PC-9 (cell line): ENCODE measurements around the gene SPSB3. TPM values are rescaled to one million over a fixed set of nuclear protein-coding genes. Genes with fewer than 3 reads are reported as not detected.

Source experiments
- BruUV-seq: library from RNA; stranded (reverse); fragments of 400-500 nt; replicated peaks from 2 replicates; lab custom pipeline; 2021; lab: Mats Ljungman, UMichigan
- CTCF ChIA-PET: fragments of 300-600 bp; sonication (Branson Sonifier 250); formaldehyde crosslinking; loops from one replicate; lab custom pipeline; 2022; ENCODE audit warnings: antibody characterized with exemption; lab: Charles Lee
- POLR2A ChIA-PET: fragments of 300-600 bp; sonication (Branson Sonifier 250); formaldehyde crosslinking; loops from one replicate; lab custom pipeline; 2022; ENCODE audit warnings: antibody characterized with exemption; ENCODE audit not compliant: unreplicated experiment; lab: Charles Lee
- DNase-seq, 2 experiments: peaks; one replicate each; pipeline versions ENCODE4 v3.0.0 to v3.0.0-alpha.2; 2015 to 2022; ENCODE audit warnings: mixed read lengths in 1 of 2
- H2AFZ ChIP-seq: fragments of 200-600 bp; sonication (generic); 2 replicates; pipeline ENCODE4 v1.8.1; 2017; ENCODE audit warnings: antibody characterized with exemption
- H3F3A ChIP-seq: fragments of 200-600 bp; sonication (generic); 2 replicates; pipeline ENCODE4 v1.8.1; 2017; ENCODE audit warnings: antibody characterized with exemption, mild to moderate bottlenecking, low read depth; ENCODE audit not compliant: insufficient read depth
- H3K27ac ChIP-seq: fragments of 200-600 bp; sonication (generic); 2 replicates; pipeline ENCODE4 v1.6.1; 2016; ENCODE audit warnings: mixed run types
- H3K27me3 ChIP-seq: fragments of 200-600 bp; sonication (generic); 2 replicates; pipeline ENCODE4 v1.6.1; 2016; ENCODE audit warnings: low read depth, mixed run types; ENCODE audit not compliant: insufficient read depth
- H3K36me3 ChIP-seq: fragments of 200-600 bp; sonication (generic); 2 replicates; pipeline ENCODE4 v1.6.1; 2016; ENCODE audit warnings: low read depth, mixed run types
- H3K4me1 ChIP-seq: fragments of 200-600 bp; sonication (generic); replicated peaks from 2 replicates; pipeline ENCODE4 v1.6.1; 2016; ENCODE audit warnings: mixed run types; ENCODE audit not compliant: insufficient read depth
- H3K4me2 ChIP-seq: fragments of 200-600 bp; sonication (generic); 2 replicates; pipeline ENCODE4 v1.6.1; 2017; ENCODE audit warnings: mixed run types
- H3K4me3 ChIP-seq: fragments of 200-600 bp; sonication (generic); 2 replicates; pipeline ENCODE4 v1.6.1; 2016; ENCODE audit warnings: mixed run types
- H3K79me2 ChIP-seq: fragments of 200-600 bp; sonication (generic); 2 replicates; pipeline ENCODE4 v1.6.1; 2017; ENCODE audit warnings: low read depth, mixed run types
- H3K9me2 ChIP-seq: fragments of 200-600 bp; sonication (generic); 2 replicates; pipeline ENCODE4 v1.8.1; 2017; ENCODE audit warnings: mild to moderate bottlenecking; ENCODE audit not compliant: insufficient read depth
- H3K9me3 ChIP-seq: fragments of 200-600 bp; sonication (generic); 2 replicates; pipeline ENCODE4 v1.8.1; 2016; ENCODE audit warnings: low read depth; ENCODE audit not compliant: insufficient read depth
- H4K20me1 ChIP-seq: fragments of 200-600 bp; sonication (generic); 2 replicates; pipeline ENCODE4 v1.8.1; 2017; ENCODE audit not compliant: insufficient read depth
- CTCF ChIP-seq: fragments of 200-600 bp; sonication (generic); conservative IDR thresholded peaks from 2 replicates; pipeline ENCODE4 v1.6.1; 2017; ENCODE audit warnings: mixed run types, antibody characterized with exemption, mild to moderate bottlenecking, moderate library complexity
- EZH2 ChIP-seq: fragments of 200-600 bp; sonication (generic); IDR thresholded peaks from 2 replicates; pipeline ENCODE4 v1.8.0; 2017; ENCODE audit warnings: antibody characterized with exemption, low read depth
- intact Hi-C: fragments of 100-400 bp; cut with micrococcal nuclease; formaldehyde crosslinking; loops from one replicate; pipeline ENCODE4 v1.10.0; 2022; ENCODE audit not compliant: unreplicated experiment
- total RNA-seq: library from RNA; stranded (reverse); gene quantifications from 2 replicates; pipeline ENCODE4 v1.2.3, GENCODE V29; 2021

Gene SPSB3
- total RNA-seq, 1 experiment from 2014 or later = 58.2 TPM

DNA sequence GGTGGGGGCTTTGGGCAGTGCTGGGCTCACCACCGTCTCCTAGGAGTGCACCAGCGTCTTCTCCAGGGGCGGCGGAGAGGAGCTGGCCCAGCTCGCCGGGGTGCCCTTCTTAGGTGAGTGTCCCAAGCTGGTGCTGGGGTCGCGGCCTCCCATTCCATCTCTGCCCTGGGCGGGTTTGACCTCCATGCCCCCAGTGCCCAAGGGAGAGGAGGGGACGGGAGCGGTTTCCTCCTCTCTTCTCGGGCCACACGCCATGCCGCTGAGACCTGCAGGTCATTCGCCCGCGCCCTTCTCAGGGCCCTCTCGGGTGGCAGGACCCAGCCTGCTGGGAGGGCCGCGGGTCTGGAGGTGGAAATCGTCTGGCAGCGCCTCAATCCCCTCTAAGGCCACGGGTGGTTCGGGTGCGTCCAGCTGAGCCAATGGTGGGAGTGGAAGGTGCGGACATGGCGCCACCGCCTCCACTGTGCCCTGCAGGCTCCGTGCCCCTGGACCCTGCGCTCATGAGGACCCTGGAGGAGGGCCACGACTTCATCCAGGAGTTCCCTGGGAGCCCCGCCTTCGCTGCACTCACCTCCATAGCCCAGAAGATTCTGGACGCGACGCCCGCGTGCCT, 5.8 kb upstream of the SPSB3 start:
- no peak overlapping the region for H3K4me2 ChIP-seq

DNA sequence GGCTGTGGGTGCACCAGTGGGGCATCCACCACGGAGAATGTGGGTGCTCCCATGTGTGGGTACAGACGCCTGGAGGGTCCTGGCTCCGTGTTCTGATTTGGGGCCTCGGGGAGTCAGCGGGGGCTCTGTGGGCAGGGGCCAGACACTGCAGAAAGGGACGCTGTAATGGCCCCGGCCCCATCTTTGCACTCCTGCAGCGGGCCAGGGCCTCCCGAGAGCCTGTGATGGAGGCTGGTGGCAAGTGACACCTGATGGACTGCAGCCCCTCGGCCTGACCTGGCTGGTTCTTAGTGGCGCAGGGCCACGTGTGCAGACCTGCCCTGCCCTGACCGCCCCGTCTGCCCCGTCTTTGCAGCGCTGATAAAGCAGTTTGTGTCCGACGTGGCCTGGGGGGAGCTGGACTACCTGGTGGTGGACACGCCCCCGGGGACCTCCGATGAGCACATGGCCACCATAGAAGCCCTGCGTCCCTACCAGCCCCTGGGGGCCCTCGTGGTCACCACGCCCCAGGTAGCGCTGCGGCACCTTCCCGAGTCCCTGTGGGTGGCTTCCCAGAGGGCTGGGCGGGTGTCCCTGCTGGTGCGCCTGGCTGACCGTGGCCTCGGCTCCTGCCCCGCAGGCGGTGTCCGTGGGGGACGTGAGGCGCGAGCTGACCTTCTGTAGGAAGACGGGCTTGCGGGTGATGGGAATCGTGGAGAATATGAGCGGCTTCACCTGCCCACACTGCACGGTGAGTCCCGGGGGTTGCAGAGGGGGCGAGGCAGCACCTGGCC, 5.1 kb upstream of the SPSB3 start:
- Histone ChIP-seq H3K9me2 (no peaks in the 10 kb centered on the region), H3K79me2 (peaks cover 35% of the 10 kb centered on the region), H3K9me3 (no peaks in the 10 kb centered on the region), H3F3A (no peaks in the 10 kb centered on the region), H3K36me3 (no peaks in the 10 kb centered on the region), H2AFZ (no peak overlapping the region), H3K4me3 (no peak overlapping the region), H3K27me3 (no peaks in the 10 kb centered on the region), H3K4me2 (no peak overlapping the region), H3K4me1 (peaks cover 7% of the 10 kb centered on the region), H3K27ac (no peak overlapping the region), H4K20me1 (peaks cover 18% of the 10 kb centered on the region)
- TF ChIP-seq CTCF (no peak), EZH2 (no peak)
- POLR2A ChIA-PET = no interaction called here
- BruUV-seq = no TSS peak
- no peak for DNase-seq
- CTCF ChIA-PET = no interaction called here
- intact Hi-C loops = no loop called here

More for the DNA sequence above, 5.8 kb upstream of the SPSB3 start:
- no peaks in the 10 kb centered on the region for H3F3A ChIP-seq
- POLR2A ChIA-PET = no interaction called here
- H3K79me2 ChIP-seq = peaks cover 32% of the 10 kb centered on the region
- peaks cover 7% of the 10 kb centered on the region for H3K4me1 ChIP-seq
- H3K4me3 ChIP-seq = no peak overlapping the region
- H3K27me3 ChIP-seq = no peaks in the 10 kb centered on the region
- no peak overlapping the region for H3K27ac ChIP-seq
- intact Hi-C loops = no loop called here
- no peak for TF ChIP-seq EZH2
- no peak for TF ChIP-seq CTCF
- no peak overlapping the region for H2AFZ ChIP-seq
- no peaks in the 10 kb centered on the region for H3K9me2 ChIP-seq
- no peaks in the 10 kb centered on the region for H3K9me3 ChIP-seq
- H3K36me3 ChIP-seq = no peaks in the 10 kb centered on the region
- BruUV-seq = no TSS peak
- DNase-seq = no peak
- CTCF ChIA-PET = no interaction called here
- H4K20me1 ChIP-seq = peaks cover 18% of the 10 kb centered on the region

DNA sequence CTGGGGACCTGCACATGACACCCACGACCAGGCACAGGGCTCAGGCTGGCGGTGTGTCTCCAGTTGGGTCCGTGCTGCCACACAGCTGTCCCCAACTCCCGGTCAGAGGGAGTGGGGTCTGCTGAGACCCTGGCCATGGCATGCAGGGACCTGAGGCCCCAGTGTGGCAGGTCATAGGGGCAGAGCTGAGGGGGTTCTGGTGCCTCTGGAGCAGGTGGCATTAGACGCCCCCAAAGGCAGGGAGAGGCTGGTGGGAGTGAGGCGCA, 4.6 kb upstream of the SPSB3 start:
- H3K27me3 ChIP-seq = no peaks in the 10 kb centered on the region
- TF ChIP-seq EZH2 = no peak
- no peak for TF ChIP-seq CTCF
- H3K4me1 ChIP-seq = peaks cover 7% of the 10 kb centered on the region
- intact Hi-C loops = no loop called here
- CTCF ChIA-PET = no interaction called here
- BruUV-seq = no TSS peak
- no peak overlapping the region for H3K4me3 ChIP-seq
- no peak overlapping the region for H3K27ac ChIP-seq
- H3K36me3 ChIP-seq = no peaks in the 10 kb centered on the region
- POLR2A ChIA-PET = no interaction called here
- no peaks in the 10 kb centered on the region for H3K9me3 ChIP-seq
- peaks cover 35% of the 10 kb centered on the region for H3K79me2 ChIP-seq
- H3K4me2 ChIP-seq = no peak overlapping the region
- DNase-seq = no peak
- no peak overlapping the region for H2AFZ ChIP-seq
- peaks cover under 1% of the 10 kb centered on the region; the same call in 1 of the 2 replicates for H3F3A ChIP-seq
- H3K9me2 ChIP-seq = no peaks in the 10 kb centered on the region
- H4K20me1 ChIP-seq = peaks cover 18% of the 10 kb centered on the region
